Measurements from ENCODE around the gene MYZAP. TPM values are rescaled to one million over a fixed set of nuclear protein-coding genes. Genes with fewer than 3 reads are reported as not detected.
"Not testable (repeated sequence)": the region's sequence is repeated elsewhere in the genome, so short reads cannot be mapped to it uniquely, and the experiment has no call there.

The MYZAP gene
- total RNA-seq, 1 experiment from 2014 or later = not detected

DNA sequence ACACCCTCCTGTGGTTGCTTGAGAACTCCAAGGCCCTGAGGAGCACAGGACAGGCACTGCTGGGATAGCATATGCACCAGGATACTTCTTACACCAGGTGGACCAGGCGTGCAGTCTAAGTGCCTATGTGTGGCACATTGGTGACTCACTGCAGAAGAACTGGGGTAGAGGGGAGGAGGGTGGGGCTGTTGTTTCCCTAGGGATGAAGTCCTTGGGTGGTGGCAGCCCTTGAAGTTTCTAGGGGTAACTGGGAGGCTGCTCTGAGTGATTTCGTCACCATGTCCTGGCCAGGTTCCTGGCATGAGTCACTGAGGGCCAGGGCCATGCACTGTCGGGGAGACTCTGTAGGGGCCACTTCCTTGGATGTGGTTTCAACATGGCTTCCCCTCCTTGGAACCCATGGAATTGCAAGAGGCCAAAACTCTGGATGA lies 15.9 kb downstream of the MYZAP start:
- peak; percentile 73 for DNase-seq (ENCODE audit: low read depth)
- in situ Hi-C loops (cut with HindIII; ENCODE audit: low pct_unique_long_range_greater_than_20kb, low sequenced_read_pairs) = no loop called here

DNA sequence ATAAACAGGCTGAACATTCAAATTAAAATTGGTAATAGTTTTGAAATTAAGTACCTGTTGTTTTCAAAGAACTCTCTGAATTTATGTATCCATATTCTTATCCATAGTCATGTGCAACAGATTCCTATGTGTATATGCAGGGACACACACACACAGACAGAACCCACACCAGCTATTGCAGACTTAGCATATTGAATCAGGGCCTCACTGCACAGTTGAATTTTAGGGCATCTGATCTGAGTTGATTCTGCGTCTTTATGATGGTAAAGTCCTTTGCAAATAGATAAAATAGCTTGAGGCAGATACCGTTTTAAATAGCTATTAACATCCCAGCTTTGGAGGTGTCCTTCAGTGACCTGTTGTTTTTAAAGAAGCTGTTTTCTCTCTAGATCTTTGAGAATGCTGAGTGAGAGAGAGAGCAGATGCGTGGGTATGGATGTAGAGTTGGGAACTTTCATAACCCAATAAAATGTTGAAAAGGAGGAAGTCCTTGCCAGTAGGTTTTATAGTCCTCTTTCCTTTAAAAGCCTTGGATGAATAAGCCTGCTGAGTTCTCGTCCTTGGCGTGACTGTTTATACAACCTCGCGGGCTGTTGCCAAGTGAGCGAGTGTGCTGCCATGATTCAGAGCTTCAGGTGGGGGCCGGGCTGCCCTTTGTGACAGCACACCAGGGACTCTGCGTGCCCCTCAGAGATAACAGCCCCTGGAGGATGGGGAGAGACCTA lies 18.3 kb downstream of the MYZAP start:
- in situ Hi-C loops (cut with HindIII; ENCODE audit: low pct_unique_long_range_greater_than_20kb, low sequenced_read_pairs) = no loop called here
- peak; percentile 63 for DNase-seq (ENCODE audit: low read depth)

- DNase-seq (ENCODE audit: low read depth) = no peak
- in situ Hi-C loops (cut with HindIII; ENCODE audit: low pct_unique_long_range_greater_than_20kb, low sequenced_read_pairs) = no loop called here
Observed at GRCh38 chr15:57611123-57611522, 19.4 kb downstream of the MYZAP start.

DNA sequence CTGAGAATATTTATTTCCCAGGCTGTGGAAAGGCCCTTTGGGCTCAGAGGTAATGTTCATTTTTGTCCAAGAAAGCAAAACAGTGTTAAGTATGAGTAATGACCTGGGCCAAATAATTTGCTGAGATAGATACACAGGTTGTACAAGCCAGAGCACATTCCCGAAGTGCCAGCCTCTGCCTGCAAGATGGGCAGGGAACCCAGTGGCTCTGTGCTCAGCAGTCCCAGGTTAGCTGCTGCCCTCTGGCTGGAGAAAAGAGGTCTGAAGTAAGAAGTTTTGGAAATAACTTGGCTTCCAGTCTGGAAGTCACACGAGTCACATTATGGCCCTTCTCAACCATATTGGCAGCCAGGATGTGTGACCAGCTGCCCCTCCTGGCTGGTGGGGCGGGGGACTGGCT lies 20.2 kb downstream of the MYZAP start:
- peak; percentile 28 for DNase-seq (ENCODE audit: low read depth)
- in situ Hi-C loops (cut with HindIII; ENCODE audit: low pct_unique_long_range_greater_than_20kb, low sequenced_read_pairs) = no loop called here

GRCh38 chr15:57614241-57614640 lies 22.5 kb downstream of the MYZAP start:
- in situ Hi-C loops (cut with HindIII; ENCODE audit: low pct_unique_long_range_greater_than_20kb, low sequenced_read_pairs) = no loop called here
- DNase-seq (ENCODE audit: low read depth) = no peak

- DNase-seq (ENCODE audit: low read depth); in situ Hi-C loops (cut with HindIII; ENCODE audit: low pct_unique_long_range_greater_than_20kb, low sequenced_read_pairs): not testable (repeated sequence)
Observed at GRCh38 chr15:57615951-57616496, 24.3 kb downstream of the MYZAP start.

DNA sequence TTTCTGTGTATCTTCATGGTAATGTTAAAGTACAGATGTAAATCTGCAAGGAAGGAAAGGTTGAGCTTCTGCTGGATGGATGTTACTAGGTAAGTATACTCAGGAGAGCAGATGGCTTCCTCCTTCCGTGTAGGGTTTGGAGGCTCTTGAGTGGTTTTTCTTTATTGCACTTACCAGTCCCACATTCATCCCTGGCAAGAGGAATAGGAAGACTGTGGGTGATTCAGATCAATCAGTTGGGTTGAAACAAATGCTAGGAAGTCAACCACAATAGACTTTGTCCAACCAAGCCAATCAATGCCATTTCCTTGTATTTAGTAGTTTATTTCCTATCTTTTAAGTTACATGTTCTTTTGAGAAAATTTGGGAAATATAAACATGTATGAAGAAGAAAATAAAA lies 26.6 kb downstream of the MYZAP start:
- DNase-seq (ENCODE audit: low read depth) = no peak
- in situ Hi-C loops (cut with HindIII; ENCODE audit: low pct_unique_long_range_greater_than_20kb, low sequenced_read_pairs) = no loop called here

DNA sequence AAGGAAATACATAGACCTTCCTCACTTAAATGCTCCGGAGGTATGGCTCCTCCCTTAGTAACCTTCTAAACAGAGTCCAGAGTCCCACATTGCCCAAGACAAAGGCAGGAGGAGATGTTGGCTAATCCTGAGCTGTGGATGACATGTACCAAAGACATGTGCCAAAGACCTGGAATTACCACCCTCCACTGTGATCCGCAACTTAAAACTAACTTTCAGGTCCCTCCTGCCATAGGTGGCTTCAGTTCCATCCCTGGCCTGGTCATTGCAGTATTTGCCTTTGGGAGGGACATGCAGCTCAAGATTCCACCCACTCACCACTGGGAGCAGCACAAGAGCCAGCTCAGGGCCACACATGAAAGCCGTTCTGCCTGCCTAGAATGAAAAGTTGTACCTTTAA lies 28.0 kb downstream of the MYZAP start:
- in situ Hi-C loops (cut with HindIII; ENCODE audit: low pct_unique_long_range_greater_than_20kb, low sequenced_read_pairs) = no loop called here

GRCh38 chr15:57624730-57625129 lies 33.0 kb downstream of the MYZAP start:
- DNase-seq (ENCODE audit: low read depth) = no peak
- in situ Hi-C loops (cut with HindIII; ENCODE audit: low pct_unique_long_range_greater_than_20kb, low sequenced_read_pairs) = no loop called here

More for the DNA sequence above, 28.0 kb downstream of the MYZAP start:
- no peak for DNase-seq (ENCODE audit: low read depth)

- DNase-seq (ENCODE audit: low read depth) = no peak
- in situ Hi-C loops (cut with HindIII; ENCODE audit: low pct_unique_long_range_greater_than_20kb, low sequenced_read_pairs) = no loop called here
Observed at GRCh38 chr15:57625703-57626448, 34.2 kb downstream of the MYZAP start.

DNA sequence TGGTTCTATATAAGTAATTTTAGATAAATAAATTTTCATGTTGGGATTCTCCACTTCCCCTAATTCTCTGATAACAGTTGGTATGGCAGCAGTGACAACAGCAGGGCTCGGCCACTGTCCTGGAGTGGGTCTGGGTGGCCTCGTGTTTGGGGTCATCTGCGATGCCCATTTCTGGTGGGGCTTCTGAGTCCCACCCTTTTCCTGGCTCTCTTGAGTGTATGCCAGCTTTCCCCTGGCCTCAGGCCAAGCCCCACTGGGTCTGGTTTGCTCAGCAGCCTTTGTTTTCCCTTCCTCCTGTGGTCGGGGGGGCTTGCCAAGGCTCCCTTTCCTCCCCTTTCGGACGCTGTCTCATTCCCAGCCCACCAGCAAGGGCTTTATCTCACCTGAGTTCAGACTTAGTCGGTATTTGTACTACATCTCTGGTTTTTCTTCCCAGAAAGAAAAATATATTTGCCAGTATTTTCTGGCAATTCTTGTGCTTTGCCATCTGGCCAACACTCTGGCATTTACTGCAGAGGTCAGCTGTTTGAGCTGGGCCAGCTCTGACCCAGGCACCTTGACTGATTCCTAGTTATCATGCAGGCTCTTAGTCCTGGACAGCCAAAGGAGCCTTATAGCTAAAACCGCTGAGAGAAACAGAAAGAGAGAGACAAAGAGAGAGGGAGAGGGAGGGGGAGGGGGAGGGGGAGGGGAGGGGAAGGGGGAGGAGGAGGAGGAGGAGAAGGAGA lies 35.2 kb downstream of the MYZAP start:
- DNase-seq (ENCODE audit: low read depth) = no peak
- in situ Hi-C loops (cut with HindIII; ENCODE audit: low pct_unique_long_range_greater_than_20kb, low sequenced_read_pairs) = no loop called here

GRCh38 chr15:57631386-57632110 lies 39.8 kb downstream of the MYZAP start:
- no peak for DNase-seq (ENCODE audit: low read depth)
- in situ Hi-C loops (cut with HindIII; ENCODE audit: low pct_unique_long_range_greater_than_20kb, low sequenced_read_pairs) = no loop called here

GRCh38 chr15:57634290-57634689 lies 42.6 kb downstream of the MYZAP start:
- in situ Hi-C loops (cut with HindIII; ENCODE audit: low pct_unique_long_range_greater_than_20kb, low sequenced_read_pairs) = no loop called here
- DNase-seq (ENCODE audit: low read depth) = no peak

DNA sequence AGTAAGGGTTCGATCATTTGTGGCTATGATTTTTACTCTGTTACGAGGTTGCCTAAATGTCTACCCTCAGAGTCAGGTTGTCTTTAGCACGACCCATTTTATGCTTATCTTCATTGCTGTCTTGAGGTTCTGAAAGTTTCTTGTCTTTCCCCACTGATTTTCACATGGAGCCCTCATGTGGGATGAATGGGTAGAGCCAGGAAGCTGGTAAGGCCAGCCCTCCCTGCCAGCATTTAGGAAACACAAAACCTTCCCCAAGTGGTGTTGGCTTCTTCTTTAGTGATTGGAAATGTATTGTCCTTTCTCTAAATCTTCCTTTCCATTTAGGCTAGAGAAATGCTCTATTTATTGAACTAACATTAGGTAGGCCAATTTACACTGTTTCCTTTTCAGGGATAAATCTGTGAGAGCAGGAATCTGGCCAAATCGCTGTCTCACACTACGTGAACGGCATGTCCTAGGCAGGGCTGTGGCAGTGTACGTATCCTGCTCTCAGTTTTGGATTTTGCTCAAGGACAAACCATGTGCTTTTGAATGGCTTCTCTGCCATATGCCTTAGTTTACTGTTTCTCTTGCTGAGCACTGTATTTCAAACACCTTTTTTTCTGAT lies 43.7 kb downstream of the MYZAP start:
- in situ Hi-C loops (cut with HindIII; ENCODE audit: low pct_unique_long_range_greater_than_20kb, low sequenced_read_pairs) = no loop called here
- no peak for DNase-seq (ENCODE audit: low read depth)

DNA sequence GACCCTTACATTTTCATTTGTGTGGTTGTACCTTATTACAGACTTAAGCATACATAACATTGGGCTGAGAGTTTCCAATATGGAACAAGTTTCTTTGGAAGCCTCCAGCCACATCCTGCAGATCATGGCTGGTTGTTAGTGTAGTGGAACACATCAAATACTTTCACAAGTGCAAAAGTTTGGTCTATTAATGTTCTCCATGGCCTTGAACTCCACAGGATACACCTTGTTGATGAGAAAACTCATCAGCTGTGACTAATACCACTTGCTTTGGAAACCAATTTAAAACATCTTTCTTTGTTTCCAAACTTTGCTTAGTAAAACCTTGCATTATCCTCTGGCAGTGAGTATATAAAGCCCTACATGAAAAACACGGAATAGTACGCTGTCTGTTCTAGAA lies 46.1 kb downstream of the MYZAP start:
- in situ Hi-C loops (cut with HindIII; ENCODE audit: low pct_unique_long_range_greater_than_20kb, low sequenced_read_pairs) = no loop called here
- DNase-seq (ENCODE audit: low read depth) = no peak

- in situ Hi-C loops (cut with HindIII; ENCODE audit: low pct_unique_long_range_greater_than_20kb, low sequenced_read_pairs) = no loop called here
- DNase-seq (ENCODE audit: low read depth) = no peak
Observed at GRCh38 chr15:57639306-57639705, 47.6 kb downstream of the MYZAP start.

- DNase-seq (ENCODE audit: low read depth) = peak; percentile 12
- in situ Hi-C loops (cut with HindIII; ENCODE audit: low pct_unique_long_range_greater_than_20kb, low sequenced_read_pairs) = no loop called here
Observed at GRCh38 chr15:57640930-57641682, 49.4 kb downstream of the MYZAP start.

All from Caki2 (cell line).